Left renal pelvis (tissue), 4 donors: Measurements from ENCODE around the gene POLE. TPM values are rescaled to one million over a fixed set of nuclear protein-coding genes. Genes with fewer than 3 reads are reported as not detected.

Experiments
- DNase-seq, 4 donors: peaks; one replicate each; pipeline ENCODE4 v3.0.0-alpha.2; 2013; ENCODE audit warnings: low read depth in 4 of 4, low spot score in 3 of 4
- polyA plus RNA-seq, 4 donors: library from polyadenylated mRNA; unstranded; fragments of 120-200 nt; gene quantifications; one replicate each; pipeline ENCODE4 v1.2.1, GENCODE V29; 2013; ENCODE audit not compliant: insufficient read length in 4 of 4

The POLE gene
- polyA plus RNA-seq, 4 donors: 42.6 to 65.2 (median 49.1) TPM

GRCh38 chr12:132677492-132677891 lies 9.7 kb downstream of the POLE start:
- DNase-seq: no peak

- DNase-seq: no peak
These were observed 11.2 kb downstream of the POLE start for GRCh38 chr12:132675757-132676432.

- no peak for DNase-seq
These were observed 12.6 kb downstream of the POLE start for GRCh38 chr12:132674561-132674960.

- DNase-seq: no peak
These were observed 13.6 kb downstream of the POLE start for GRCh38 chr12:132673288-132674179.

- DNase-seq: no peak
These were observed 14.5 kb downstream of the POLE start for GRCh38 chr12:132672678-132673077.

- DNase-seq: no peak
These were observed 15.0 kb downstream of the POLE start for GRCh38 chr12:132672116-132672515.

- no peak for DNase-seq
These were observed 17.8 kb downstream of the POLE start for GRCh38 chr12:132669166-132669879.

GRCh38 chr12:132668191-132669088 lies 18.7 kb downstream of the POLE start:
- no peak for DNase-seq

GRCh38 chr12:132665794-132666193 lies 21.3 kb downstream of the POLE start:
- DNase-seq: no peak

GRCh38 chr12:132665149-132665491 lies 22.0 kb downstream of the POLE start:
- DNase-seq: no peak

- DNase-seq: no peak
These were observed 22.7 kb downstream of the POLE start for GRCh38 chr12:132664206-132665148.

GRCh38 chr12:132662901-132663755 lies 24.0 kb downstream of the POLE start:
- DNase-seq: no peak

- no peak for DNase-seq
These were observed 25.2 kb downstream of the POLE start for GRCh38 chr12:132661972-132662371.

- no peak for DNase-seq
These were observed 26.1 kb downstream of the POLE start for GRCh38 chr12:132660996-132661395.

- DNase-seq: no peak
These were observed 27.1 kb downstream of the POLE start for GRCh38 chr12:132660052-132660451.

GRCh38 chr12:132659146-132659545 lies 28.0 kb downstream of the POLE start:
- no peak for DNase-seq

GRCh38 chr12:132658149-132658894 lies 28.8 kb downstream of the POLE start:
- DNase-seq: no peak
